HG03139 (cell line): ENCODE measurements around the gene USP8.

ENCODE experiments used
- ATAC-seq: cut with Tn5 transposase; IDR thresholded peaks from one replicate; pipeline ENCODE4 v1.9.1; 2021; ENCODE audit not compliant: unreplicated experiment

USP8 gene

DNA sequence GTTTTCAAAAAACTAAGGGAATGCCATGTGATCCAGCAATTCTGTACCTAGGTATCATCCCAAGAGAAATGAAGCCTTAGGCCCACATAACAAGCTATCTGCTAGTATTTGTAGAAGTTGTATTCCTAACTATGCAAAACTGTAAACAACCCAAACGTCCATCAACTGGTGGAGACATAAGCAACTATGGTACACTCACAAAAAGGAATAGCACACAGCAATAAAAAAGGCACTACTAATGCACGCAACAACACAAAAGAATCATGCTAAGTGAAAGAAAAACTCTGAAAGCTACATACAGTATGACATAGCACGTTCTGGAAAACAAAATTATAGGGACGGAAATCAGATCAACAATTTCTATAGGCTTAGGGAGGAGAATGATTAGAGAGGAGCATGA, 107.0 kb downstream of the USP8 start:
- no peak for ATAC-seq

DNA sequence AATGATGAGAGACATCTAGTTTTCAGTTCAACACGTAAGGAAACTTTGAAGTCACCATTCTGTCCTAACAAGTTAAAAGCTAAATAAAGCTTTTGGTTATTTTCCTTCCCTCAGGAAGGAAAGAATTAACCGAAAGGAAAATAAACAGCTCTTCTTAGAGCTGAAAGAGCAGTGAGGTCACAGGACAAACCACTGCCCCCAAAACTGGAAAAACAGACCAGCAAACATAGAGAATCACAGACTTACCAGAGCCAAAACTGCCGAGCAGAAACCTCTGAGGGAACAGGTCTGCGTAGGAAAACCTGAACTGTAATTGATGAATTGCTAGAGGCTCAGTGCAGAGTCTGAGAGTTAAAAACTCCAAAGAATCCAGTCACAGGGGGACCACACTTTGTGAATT, 107.6 kb downstream of the USP8 start:
- ATAC-seq, result no peak

DNA sequence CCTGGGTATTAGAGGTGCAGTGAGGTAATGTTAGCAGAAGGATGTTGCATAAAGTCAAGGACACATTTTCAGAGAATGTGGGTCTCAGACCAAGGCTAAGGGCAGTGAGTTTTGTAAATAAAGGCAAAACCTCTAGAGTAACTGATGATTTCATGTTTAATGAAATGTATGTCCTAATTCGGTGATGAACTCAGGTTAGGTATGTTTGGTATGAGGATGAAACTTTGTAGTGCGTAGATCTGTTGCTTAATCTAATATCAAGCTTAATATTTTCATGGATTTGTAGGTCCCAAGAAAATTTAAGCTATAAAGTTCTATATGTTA, 118.6 kb downstream of the USP8 start:
- ATAC-seq, result no peak

DNA sequence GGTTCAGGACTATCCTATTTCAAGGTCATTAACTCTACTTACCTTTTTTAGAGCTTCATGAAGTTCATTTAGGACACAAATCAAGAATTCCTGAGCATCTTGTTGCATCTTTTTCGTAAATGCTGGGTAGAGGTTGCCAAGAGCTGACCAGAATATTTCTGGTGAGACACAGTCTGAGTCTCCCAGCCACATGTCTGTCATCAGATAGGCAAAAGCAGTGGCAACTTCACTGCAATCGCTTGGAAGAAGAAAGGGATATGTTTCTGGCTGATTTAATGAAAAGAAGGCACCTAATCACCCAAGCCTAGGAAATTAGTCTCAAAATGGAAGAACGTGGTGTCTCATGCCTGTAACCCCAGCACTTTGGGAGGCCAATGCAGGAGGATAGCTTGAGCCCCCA, 119.4 kb downstream of the USP8 start:
- no peak for ATAC-seq

DNA sequence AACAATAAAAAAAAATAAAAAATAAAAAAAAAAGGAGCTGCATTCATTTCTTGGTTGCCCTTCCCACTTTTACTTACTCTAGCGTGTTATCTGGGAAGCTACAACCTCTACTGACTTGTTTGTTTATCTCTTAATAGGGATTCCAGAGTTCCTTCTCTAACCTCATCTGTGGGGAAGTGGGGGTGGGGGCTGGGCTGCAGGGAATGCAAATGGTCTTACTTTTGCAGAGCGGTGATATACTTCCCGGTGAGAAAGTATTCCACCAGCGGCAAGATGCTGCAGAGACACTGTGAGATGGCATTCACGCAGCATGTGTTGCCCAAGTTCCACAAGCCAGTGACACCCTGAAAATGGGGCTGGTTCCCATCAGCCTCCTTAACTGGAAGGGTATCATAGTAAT, 120.2 kb downstream of the USP8 start:
- no peak for ATAC-seq

DNA sequence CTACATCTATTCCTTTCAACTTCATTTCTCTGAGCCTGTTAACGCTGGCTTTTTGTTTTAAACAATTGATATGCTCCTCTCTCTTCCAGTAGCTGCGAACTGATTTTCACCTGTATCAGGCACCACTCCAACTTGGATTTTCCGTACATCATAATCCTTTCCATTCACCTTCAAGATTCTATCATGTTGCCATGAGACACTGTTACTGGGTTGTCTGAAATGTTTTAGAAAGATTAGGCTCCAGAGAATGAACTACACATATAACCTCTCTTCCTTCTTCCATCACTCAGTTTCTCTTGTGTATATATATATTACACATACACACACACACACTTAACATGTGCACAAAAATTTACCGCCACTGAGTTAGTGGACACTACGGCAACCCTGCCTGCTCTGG, 122.4 kb downstream of the USP8 start, which contains the start of gene USP50:
Gene USP50 (minus strand): TSS at position 101 of the 400 bp plus-strand sequence. CDS start 141 bp downstream, outside the sequence.
- no peak for ATAC-seq

DNA sequence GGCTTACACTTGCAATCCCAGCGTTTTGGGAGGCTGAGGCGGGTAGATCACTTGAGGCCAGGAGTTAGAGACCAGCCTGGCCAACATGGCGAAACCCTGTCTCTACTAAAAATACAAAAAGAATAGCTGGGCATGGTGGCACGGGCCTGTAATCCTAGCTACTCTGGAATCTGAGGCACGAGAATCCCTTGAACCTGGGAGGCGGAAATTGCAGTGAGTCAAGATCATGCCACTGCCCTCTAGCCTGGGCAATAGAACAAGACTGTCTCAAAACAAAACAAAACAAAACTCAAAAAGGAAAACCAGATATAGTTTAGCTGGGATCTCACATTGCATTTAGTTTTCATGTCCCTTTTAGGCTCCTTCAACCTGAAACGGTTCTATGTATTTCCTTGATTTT, 125.1 kb downstream of the USP8 start:
- ATAC-seq, result no peak

DNA sequence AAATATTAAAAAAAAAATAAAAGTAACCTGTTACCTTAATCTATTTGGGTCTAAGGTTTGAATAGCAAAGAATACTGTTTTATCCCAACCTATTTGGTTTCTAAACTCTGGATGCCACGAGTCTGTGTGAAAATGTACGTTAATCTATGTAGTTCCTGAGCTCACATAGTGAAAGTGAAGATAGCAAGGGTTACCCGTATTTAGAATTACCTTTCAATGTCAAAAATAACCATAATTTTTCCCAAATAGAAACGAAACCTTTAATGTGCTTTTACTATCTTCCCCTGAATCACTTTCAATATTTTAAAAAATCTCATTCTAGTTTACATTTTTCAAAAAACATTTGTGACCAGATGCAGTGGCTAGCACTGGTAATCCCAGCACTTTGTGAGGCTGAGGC, 128.0 kb downstream of the USP8 start:
- ATAC-seq, result no peak

DNA sequence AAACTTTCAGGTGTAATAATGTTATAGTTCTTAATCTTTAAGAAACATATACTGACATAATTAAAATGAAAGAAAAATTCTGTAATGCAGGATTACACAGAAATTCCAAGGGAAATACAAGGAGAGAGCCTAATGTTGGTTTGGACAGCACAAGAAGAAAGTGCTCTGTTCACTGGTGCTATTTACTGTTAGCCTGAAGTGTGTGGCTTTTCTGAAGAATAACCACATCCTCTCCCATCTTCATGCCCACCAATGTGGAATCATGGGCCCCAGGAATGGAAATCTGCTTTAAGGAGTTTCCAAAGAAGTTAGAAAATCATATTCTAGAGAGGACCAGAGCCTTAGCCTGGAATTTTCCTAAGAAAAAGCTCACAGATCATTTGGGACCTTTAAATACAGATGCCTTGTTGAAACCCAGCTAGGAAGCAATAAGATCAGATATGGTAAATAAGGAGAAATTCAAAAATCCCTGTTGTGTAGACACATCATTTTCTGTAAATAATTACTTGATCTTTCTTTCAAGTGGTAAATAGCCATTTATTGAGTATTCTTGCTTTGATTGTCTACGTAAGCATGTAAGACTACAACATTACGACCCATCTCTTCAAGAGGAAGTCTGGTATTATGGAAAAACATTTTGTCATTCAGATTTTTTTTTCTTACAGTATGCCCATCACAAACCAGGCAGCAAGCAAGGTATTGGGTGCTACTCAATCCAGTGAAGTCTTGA, 132.6 kb downstream of the USP8 start:
- ATAC-seq, result no peak

DNA sequence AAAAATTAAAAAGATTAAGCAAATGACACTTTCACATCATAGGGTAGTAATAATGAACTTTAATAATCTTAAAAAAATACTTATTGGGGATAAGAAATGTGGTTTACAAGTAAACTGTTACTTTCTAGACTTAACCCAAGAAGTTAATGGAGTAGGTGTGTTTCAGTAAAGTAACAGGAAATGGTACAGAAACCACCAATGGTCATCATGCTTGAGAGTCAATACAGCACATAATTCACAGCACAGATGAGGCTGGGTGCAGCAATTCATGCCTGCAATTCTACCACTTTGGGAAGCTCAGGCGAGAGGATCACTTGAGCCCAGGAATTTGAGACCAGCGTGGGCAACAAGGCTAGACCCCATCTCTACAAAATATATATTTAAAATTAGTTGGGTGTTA, 133.8 kb downstream of the USP8 start:
- ATAC-seq, result no peak

DNA sequence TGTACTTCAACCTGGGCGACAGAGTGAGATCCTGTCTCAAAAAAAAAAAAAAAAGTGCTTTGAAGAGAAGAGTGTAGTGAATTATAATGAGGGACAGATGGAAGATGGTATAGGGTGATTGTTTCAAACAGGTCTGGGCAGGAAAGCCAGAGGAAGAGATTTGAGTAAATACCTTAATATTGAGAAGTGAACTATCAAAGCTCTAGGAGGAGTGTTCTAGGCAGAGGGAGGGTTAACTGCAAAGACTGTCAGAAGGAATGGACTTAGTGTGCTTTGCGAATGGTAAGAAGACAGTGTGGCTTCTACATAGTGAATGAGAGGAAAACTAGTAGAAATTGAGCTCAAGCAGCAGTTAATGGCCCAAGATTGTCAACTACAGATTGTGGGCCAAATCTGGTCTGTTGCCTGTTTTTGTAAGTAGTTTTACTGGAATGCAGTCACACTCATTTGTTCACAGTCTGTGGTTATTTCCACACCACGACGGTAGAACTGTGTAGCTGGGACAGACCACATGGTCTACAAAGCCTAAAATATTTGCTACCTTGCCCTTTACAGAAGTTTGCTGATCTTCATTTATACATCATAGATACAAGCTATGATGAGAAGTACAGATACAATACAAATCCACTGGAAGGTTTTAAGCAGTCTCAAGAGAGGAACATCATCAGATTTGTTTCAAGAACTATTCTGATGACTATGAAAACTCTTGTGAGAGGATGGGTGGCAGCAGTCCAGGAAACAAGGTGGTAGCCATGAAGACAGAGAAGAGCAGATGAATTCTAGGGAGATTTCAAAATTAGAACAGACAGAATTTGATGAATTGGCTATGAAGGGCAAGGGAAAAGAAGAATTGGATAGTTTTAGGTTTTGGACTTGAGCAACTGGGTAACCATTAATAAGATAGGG, 138.8 kb downstream of the USP8 start:
- ATAC-seq, result no peak

DNA sequence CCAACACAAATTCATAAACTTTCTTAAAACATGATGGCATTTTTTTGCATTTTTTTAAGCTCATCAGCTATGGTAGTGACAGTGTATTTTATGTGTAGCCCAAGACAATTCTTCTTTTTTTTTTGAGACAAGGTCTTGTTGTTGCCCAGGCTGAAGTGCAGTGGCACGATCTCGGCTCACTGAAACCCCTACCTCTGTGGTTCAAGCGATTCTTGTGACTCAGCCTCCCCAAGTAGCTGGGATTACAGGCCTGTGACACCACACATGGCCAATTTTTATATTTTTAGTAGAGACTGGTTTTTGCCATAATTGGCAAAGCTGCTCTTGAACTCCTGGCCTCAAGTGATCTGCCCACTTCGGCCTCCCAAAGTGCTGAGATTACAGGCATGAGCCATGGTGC, 139.6 kb downstream of the USP8 start:
- no peak for ATAC-seq
